Mononuclear cell (primary cell): ENCODE results near the gene PITPNC1. TPM values are rescaled to one million over a fixed set of nuclear protein-coding genes. Genes with fewer than 3 reads are reported as not detected.

Experiments
- H3K27me3 ChIP-seq: 2 replicates; pipeline ENCODE4 v1.6.0; 2011; ENCODE audit warnings: low read length, control low read depth; ENCODE audit not compliant: insufficient read depth
- H3K4me1 ChIP-seq: 2 replicates; pipeline ENCODE4 v1.5.1; 2011; ENCODE audit warnings: mild to moderate bottlenecking, low read length, control low read depth; ENCODE audit not compliant: insufficient read depth
- H3K4me3 ChIP-seq: 2 replicates; pipeline ENCODE4 v1.5.1; 2011; ENCODE audit warnings: mild to moderate bottlenecking, low read length, moderate library complexity
- H3K9me3 ChIP-seq: 2 replicates; pipeline ENCODE4 v1.5.1; 2011; ENCODE audit warnings: low read depth, mild to moderate bottlenecking, control low read depth, low read length
- total RNA-seq: library from RNA; depleted of rRNA; stranded (reverse); fragments of >200 nt; gene quantifications from one replicate; pipeline ENCODE4 v1.2.3, GENCODE V29; 2012

The PITPNC1 gene
- total RNA-seq, 1 donor = 52.8 TPM

GRCh38 chr17:67443931-67444595 lies 67.0 kb downstream of the PITPNC1 start:
- Histone ChIP-seq H3K4me3 (no peak overlapping the region), H3K4me1 (peaks cover 65% of the 10 kb centered on the region), H3K27me3 (no peaks in the 10 kb centered on the region), H3K9me3 (no peaks in the 10 kb centered on the region)

GRCh38 chr17:67448449-67448848 lies 71.4 kb downstream of the PITPNC1 start:
- H3K4me3 ChIP-seq = no peak overlapping the region
- no peaks in the 10 kb centered on the region for H3K9me3 ChIP-seq
- peaks cover 61% of the 10 kb centered on the region for H3K4me1 ChIP-seq
- H3K27me3 ChIP-seq = no peaks in the 10 kb centered on the region

- H3K9me3 ChIP-seq = no peaks in the 10 kb centered on the region
- H3K4me3 ChIP-seq = no peak overlapping the region
- no peaks in the 10 kb centered on the region for H3K27me3 ChIP-seq
- H3K4me1 ChIP-seq = peaks cover 62% of the 10 kb centered on the region
Measured at GRCh38 chr17:67449065-67449464, 72.0 kb downstream of the PITPNC1 start.

- peaks cover 57% of the 10 kb centered on the region for H3K4me1 ChIP-seq
- no peak overlapping the region for H3K4me3 ChIP-seq
- no peaks in the 10 kb centered on the region for H3K9me3 ChIP-seq
- no peaks in the 10 kb centered on the region for H3K27me3 ChIP-seq
Measured at GRCh38 chr17:67449845-67450755, 73.0 kb downstream of the PITPNC1 start.

GRCh38 chr17:67452681-67453554 lies 75.8 kb downstream of the PITPNC1 start:
- Histone ChIP-seq H3K9me3 (no peaks in the 10 kb centered on the region), H3K4me1 (peaks cover 57% of the 10 kb centered on the region), H3K4me3 (no peak overlapping the region), H3K27me3 (no peaks in the 10 kb centered on the region)

GRCh38 chr17:67456103-67456502 lies 79.0 kb downstream of the PITPNC1 start:
- Histone ChIP-seq H3K27me3 (no peaks in the 10 kb centered on the region), H3K4me1 (peaks cover 28% of the 10 kb centered on the region), H3K9me3 (no peaks in the 10 kb centered on the region), H3K4me3 (no peak overlapping the region)

GRCh38 chr17:67456889-67457288 lies 79.8 kb downstream of the PITPNC1 start:
- H3K4me1 ChIP-seq = peaks cover 28% of the 10 kb centered on the region
- no peak overlapping the region for H3K4me3 ChIP-seq
- no peaks in the 10 kb centered on the region for H3K9me3 ChIP-seq
- no peaks in the 10 kb centered on the region for H3K27me3 ChIP-seq

GRCh38 chr17:67458203-67458602 lies 81.1 kb downstream of the PITPNC1 start:
- Histone ChIP-seq H3K27me3 (no peaks in the 10 kb centered on the region), H3K9me3 (no peaks in the 10 kb centered on the region), H3K4me1 (peaks cover 26% of the 10 kb centered on the region), H3K4me3 (no peak overlapping the region)

GRCh38 chr17:67459985-67460384 lies 82.9 kb downstream of the PITPNC1 start:
- peaks cover 25% of the 10 kb centered on the region for H3K4me1 ChIP-seq
- no peaks in the 10 kb centered on the region for H3K27me3 ChIP-seq

GRCh38 chr17:67461228-67461780 lies 84.2 kb downstream of the PITPNC1 start:
- H3K4me1 ChIP-seq = peaks cover 29% of the 10 kb centered on the region
- no peaks in the 10 kb centered on the region for H3K9me3 ChIP-seq
- no peak overlapping the region for H3K4me3 ChIP-seq
- no peaks in the 10 kb centered on the region for H3K27me3 ChIP-seq

More at GRCh38 chr17:67459985-67460384, 82.9 kb downstream of the PITPNC1 start:
- H3K9me3 ChIP-seq = no peaks in the 10 kb centered on the region
- H3K4me3 ChIP-seq = no peak overlapping the region

- Histone ChIP-seq H3K9me3 (no peaks in the 10 kb centered on the region), H3K4me1 (peaks cover 32% of the 10 kb centered on the region), H3K27me3 (no peaks in the 10 kb centered on the region), H3K4me3 (no peak overlapping the region)
Measured at GRCh38 chr17:67461876-67462275, 84.8 kb downstream of the PITPNC1 start.

- Histone ChIP-seq H3K4me3 (no peak overlapping the region), H3K9me3 (no peaks in the 10 kb centered on the region), H3K4me1 (peaks cover 52% of the 10 kb centered on the region), H3K27me3 (no peaks in the 10 kb centered on the region)
Measured at GRCh38 chr17:67466251-67466796, 89.2 kb downstream of the PITPNC1 start.

- H3K27me3 ChIP-seq = no peaks in the 10 kb centered on the region
- H3K4me3 ChIP-seq = no peak overlapping the region
- no peaks in the 10 kb centered on the region for H3K9me3 ChIP-seq
- peaks cover 41% of the 10 kb centered on the region for H3K4me1 ChIP-seq
Measured at GRCh38 chr17:67467500-67468455, 90.7 kb downstream of the PITPNC1 start.
